Measurements from ENCODE around the gene SBF1. TPM values are rescaled to one million over a fixed set of nuclear protein-coding genes. Genes with fewer than 3 reads are reported as not detected.

Gene SBF1
- polyA plus RNA-seq, 1 donor (not counting 4 experiments of a cell fraction or from before 2014, with no cell fraction given): 16.2 TPM

DNA sequence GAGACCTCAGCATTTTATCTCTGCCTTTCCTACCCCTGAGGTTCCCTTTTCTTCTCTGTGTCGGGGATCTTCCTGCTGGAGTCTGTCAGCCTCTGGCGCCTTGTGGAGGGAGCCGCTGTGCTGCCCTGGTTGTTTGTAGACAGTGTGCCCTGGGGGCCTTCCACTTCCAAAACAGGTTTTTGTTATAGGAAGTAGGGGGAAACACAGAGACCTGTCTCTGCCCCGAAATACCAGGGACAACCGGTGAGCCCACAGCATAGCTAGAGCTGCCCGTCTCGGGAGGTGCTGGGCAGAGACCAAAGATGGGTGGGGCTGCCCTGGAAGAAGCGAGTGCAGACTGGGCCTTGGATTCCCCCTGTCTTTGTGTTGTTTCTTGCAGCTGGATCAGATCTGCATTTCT, 41.2 kb upstream of the SBF1 start:
- Histone ChIP-seq H3K27me3 (ENCODE audit: control insufficient read depth, extremely low read depth, insufficient read depth, low read length) (no peaks in the 10 kb centered on the region), H2AFZ (ENCODE audit: control insufficient read depth, low read length) (no peak overlapping the region), H3K9me1 (ENCODE audit: control insufficient read depth, extremely low read depth, insufficient read depth, low read length) (no peaks in the 10 kb centered on the region), H3K79me2 (ENCODE audit: control insufficient read depth, insufficient read depth, low read length) (peaks cover 28% of the 10 kb centered on the region), H3K4me3 (ENCODE audit: control insufficient read depth in 2 of 3, extremely low read depth in 1 of 3, insufficient read depth in 2 of 3, low read depth in 1 of 3, low read length in 3 of 3) (no peak overlapping the region), H3K27ac (ENCODE audit: control insufficient read depth, insufficient read depth, low read length) (no peak overlapping the region), H3K36me3 (ENCODE audit: control insufficient read depth in 2 of 2, extremely low read depth in 1 of 2, insufficient read depth in 2 of 2, low read length in 2 of 2) (peaks cover 8 to 10% of the 10 kb centered on the region in 2 experiments), H3K9me3 (ENCODE audit: control insufficient read depth, low read depth, low read length) (no peaks in the 10 kb centered on the region), H3K4me1 (ENCODE audit: control insufficient read depth, extremely low read depth, insufficient read depth, low read length) (no peaks in the 10 kb centered on the region), H4K20me1 (ENCODE audit: control insufficient read depth, extremely low read depth, insufficient read depth, low read length) (no peaks in the 10 kb centered on the region), H3K4me2 (ENCODE audit: control insufficient read depth, extremely low read depth, insufficient read depth, low read depth, low read length) (no peak overlapping the region), H3K9ac (ENCODE audit: control insufficient read depth, extremely low read depth, insufficient read depth, low read length) (no peak overlapping the region)
- dilution Hi-C loops (cut with MboI; ENCODE audit: extremely low pct_ligation_motif_present, low sequenced_read_pairs): no loop called here
- DNase-seq (ENCODE audit: low read depth, low spot score) (no peak), FAIRE-seq (no peak)
- no peak for TF ChIP-seq EZH2 (IDR thresholded peaks at IDR 0.05; ENCODE audit: low read length)
- TF ChIP-seq, protein P1, sequence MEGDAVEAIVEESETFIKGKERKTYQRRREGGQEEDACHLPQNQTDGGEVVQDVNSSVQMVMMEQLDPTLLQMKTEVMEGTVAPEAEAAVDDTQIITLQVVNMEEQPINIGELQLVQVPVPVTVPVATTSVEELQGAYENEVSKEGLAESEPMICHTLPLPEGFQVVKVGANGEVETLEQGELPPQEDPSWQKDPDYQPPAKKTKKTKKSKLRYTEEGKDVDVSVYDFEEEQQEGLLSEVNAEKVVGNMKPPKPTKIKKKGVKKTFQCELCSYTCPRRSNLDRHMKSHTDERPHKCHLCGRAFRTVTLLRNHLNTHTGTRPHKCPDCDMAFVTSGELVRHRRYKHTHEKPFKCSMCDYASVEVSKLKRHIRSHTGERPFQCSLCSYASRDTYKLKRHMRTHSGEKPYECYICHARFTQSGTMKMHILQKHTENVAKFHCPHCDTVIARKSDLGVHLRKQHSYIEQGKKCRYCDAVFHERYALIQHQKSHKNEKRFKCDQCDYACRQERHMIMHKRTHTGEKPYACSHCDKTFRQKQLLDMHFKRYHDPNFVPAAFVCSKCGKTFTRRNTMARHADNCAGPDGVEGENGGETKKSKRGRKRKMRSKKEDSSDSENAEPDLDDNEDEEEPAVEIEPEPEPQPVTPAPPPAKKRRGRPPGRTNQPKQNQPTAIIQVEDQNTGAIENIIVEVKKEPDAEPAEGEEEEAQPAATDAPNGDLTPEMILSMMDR (optimal IDR thresholded peaks at IDR 0.05 in 1 of 3, IDR thresholded peaks at IDR 0.05 in 1 of 3, conservative IDR thresholded peaks at IDR 0.05 in 1 of 3; ENCODE audit: extremely low read depth in 1 of 3, insufficient read depth in 2 of 3, low read length in 3 of 3): no peak

DNA sequence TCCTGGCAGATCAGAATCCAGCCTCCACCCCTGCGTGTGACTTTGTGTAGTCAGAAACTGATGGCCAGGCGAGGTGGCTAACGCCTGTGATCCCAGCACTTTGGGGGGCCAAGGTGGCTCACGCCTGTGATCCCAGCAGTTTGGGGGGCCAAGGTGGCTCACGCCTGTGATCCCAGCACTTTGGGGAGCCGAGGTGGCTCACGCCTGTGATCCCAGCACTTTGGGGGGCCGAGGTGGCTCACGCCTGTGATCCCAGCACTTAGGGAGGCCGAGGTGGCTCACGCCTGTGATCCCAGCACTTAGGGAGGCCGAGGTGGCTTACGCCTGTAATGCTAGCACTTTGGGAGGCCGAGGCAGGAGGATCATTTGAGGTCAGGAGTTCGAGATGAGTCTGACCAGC, 38.3 kb upstream of the SBF1 start:
- Histone ChIP-seq H3K4me3 (ENCODE audit: control insufficient read depth in 2 of 3, extremely low read depth in 1 of 3, insufficient read depth in 2 of 3, low read depth in 1 of 3, low read length in 3 of 3) (no peak overlapping the region), H3K9ac (ENCODE audit: control insufficient read depth, extremely low read depth, insufficient read depth, low read length) (no peak overlapping the region), H3K9me3 (ENCODE audit: control insufficient read depth, low read depth, low read length) (no peaks in the 10 kb centered on the region), H3K36me3 (ENCODE audit: control insufficient read depth in 2 of 2, extremely low read depth in 1 of 2, insufficient read depth in 2 of 2, low read length in 2 of 2) (peaks cover 3 to 7% of the 10 kb centered on the region in 2 experiments), H4K20me1 (ENCODE audit: control insufficient read depth, extremely low read depth, insufficient read depth, low read length) (no peaks in the 10 kb centered on the region), H3K27ac (ENCODE audit: control insufficient read depth, insufficient read depth, low read length) (no peak overlapping the region), H3K79me2 (ENCODE audit: control insufficient read depth, insufficient read depth, low read length) (peaks cover 44% of the 10 kb centered on the region), H3K9me1 (ENCODE audit: control insufficient read depth, extremely low read depth, insufficient read depth, low read length) (no peaks in the 10 kb centered on the region), H3K4me1 (ENCODE audit: control insufficient read depth, extremely low read depth, insufficient read depth, low read length) (peaks cover 9% of the 10 kb centered on the region), H3K27me3 (ENCODE audit: control insufficient read depth, extremely low read depth, insufficient read depth, low read length) (no peaks in the 10 kb centered on the region), H2AFZ (ENCODE audit: control insufficient read depth, low read length) (no peak overlapping the region), H3K4me2 (ENCODE audit: control insufficient read depth, extremely low read depth, insufficient read depth, low read depth, low read length) (no peak overlapping the region)
- no peak for DNase-seq (ENCODE audit: low read depth, low spot score)
- FAIRE-seq: no peak
- dilution Hi-C loops (cut with MboI; ENCODE audit: extremely low pct_ligation_motif_present, low sequenced_read_pairs): no loop called here
- TF ChIP-seq, protein P1 (optimal IDR thresholded peaks at IDR 0.05 in 1 of 3, IDR thresholded peaks at IDR 0.05 in 1 of 3, conservative IDR thresholded peaks at IDR 0.05 in 1 of 3; ENCODE audit: extremely low read depth in 1 of 3, insufficient read depth in 2 of 3, low read length in 3 of 3): no peak
- no peak for TF ChIP-seq EZH2 (IDR thresholded peaks at IDR 0.05; ENCODE audit: low read length)

Data from keratinocyte (primary cell).